ENCODE measurements around the gene ADARB1. TPM values are rescaled to one million over a fixed set of nuclear protein-coding genes. Genes with fewer than 3 reads are reported as not detected.

The ADARB1 gene
- total RNA-seq, 1 experiment from 2014 or later = 12.1 TPM

- POLR2A ChIA-PET (ENCODE audit: unreplicated experiment) = no interaction called here
- Histone ChIP-seq H3K4me3 (no peak overlapping the region), H2AFZ (no peak overlapping the region), H4K20me1 (ENCODE audit: insufficient read depth) (no peaks in the 10 kb centered on the region), H3K79me2 (ENCODE audit: low read depth) (no peaks in the 10 kb centered on the region), H3K36me3 (ENCODE audit: low read depth) (no peaks in the 10 kb centered on the region), H3K27me3 (ENCODE audit: insufficient read depth, low read depth) (no peaks in the 10 kb centered on the region), H3K9me3 (ENCODE audit: insufficient read depth, low read depth) (no peaks in the 10 kb centered on the region), H3K4me2 (no peak overlapping the region), H3K4me1 (replicated peaks; ENCODE audit: insufficient read depth) (no peaks in the 10 kb centered on the region), H3K9me2 (ENCODE audit: insufficient read depth) (no peaks in the 10 kb centered on the region), H3K27ac (no peak overlapping the region), H3F3A (ENCODE audit: insufficient read depth, low read depth) (no peaks in the 10 kb centered on the region)
- intact Hi-C loops (cut with micrococcal nuclease; ENCODE audit: unreplicated experiment) = no loop called here
- no peak for TF ChIP-seq EZH2 (IDR thresholded peaks at IDR 0.05; ENCODE audit: low read depth)
- no peak for TF ChIP-seq CTCF (conservative IDR thresholded peaks at IDR 0.05)
- CTCF ChIA-PET = no interaction called here
- no peak for DNase-seq
- no TSS peak for BruUV-seq (replicated peaks)
Measured at GRCh38 chr21:45112371-45112770, 38.0 kb downstream of the ADARB1 start.

GRCh38 chr21:45113543-45113942 lies 39.2 kb downstream of the ADARB1 start:
- Histone ChIP-seq H2AFZ (no peak overlapping the region), H3K79me2 (ENCODE audit: low read depth) (no peaks in the 10 kb centered on the region), H3K36me3 (ENCODE audit: low read depth) (no peaks in the 10 kb centered on the region), H3K9me2 (ENCODE audit: insufficient read depth) (no peaks in the 10 kb centered on the region), H3K27ac (no peak overlapping the region), H3K4me3 (no peak overlapping the region), H4K20me1 (ENCODE audit: insufficient read depth) (no peaks in the 10 kb centered on the region), H3K4me2 (no peak overlapping the region), H3K27me3 (ENCODE audit: insufficient read depth, low read depth) (no peaks in the 10 kb centered on the region), H3F3A (ENCODE audit: insufficient read depth, low read depth) (no peaks in the 10 kb centered on the region), H3K4me1 (replicated peaks; ENCODE audit: insufficient read depth) (no peaks in the 10 kb centered on the region), H3K9me3 (ENCODE audit: insufficient read depth, low read depth) (no peaks in the 10 kb centered on the region)
- ChIA-PET CTCF (no interaction called here), POLR2A (ENCODE audit: unreplicated experiment) (interaction anchor here (0.6 kb wide), 1 partner anchor 112 kb away, joined by 3 read pairs; no protein-coding TSS in a partner anchor)
- BruUV-seq (replicated peaks) = no TSS peak
- DNase-seq = no peak
- intact Hi-C loops (cut with micrococcal nuclease; ENCODE audit: unreplicated experiment) = no loop called here
- TF ChIP-seq EZH2 (IDR thresholded peaks at IDR 0.05; ENCODE audit: low read depth) (no peak), CTCF (conservative IDR thresholded peaks at IDR 0.05) (no peak)

- Histone ChIP-seq H3F3A (ENCODE audit: insufficient read depth, low read depth) (no peaks in the 10 kb centered on the region), H3K9me3 (ENCODE audit: insufficient read depth, low read depth) (no peaks in the 10 kb centered on the region), H4K20me1 (ENCODE audit: insufficient read depth) (no peaks in the 10 kb centered on the region), H3K4me2 (no peak overlapping the region), H3K27ac (no peak overlapping the region), H3K27me3 (ENCODE audit: insufficient read depth, low read depth) (no peaks in the 10 kb centered on the region), H3K36me3 (ENCODE audit: low read depth) (no peaks in the 10 kb centered on the region), H3K4me1 (replicated peaks; ENCODE audit: insufficient read depth) (no peaks in the 10 kb centered on the region), H3K4me3 (no peak overlapping the region), H2AFZ (no peak overlapping the region), H3K9me2 (ENCODE audit: insufficient read depth) (no peaks in the 10 kb centered on the region), H3K79me2 (ENCODE audit: low read depth) (no peaks in the 10 kb centered on the region)
- DNase-seq = no peak
- TF ChIP-seq CTCF (conservative IDR thresholded peaks at IDR 0.05) = no peak
- BruUV-seq (replicated peaks) = no TSS peak
- CTCF ChIA-PET = no interaction called here
- intact Hi-C loops (cut with micrococcal nuclease; ENCODE audit: unreplicated experiment) = no loop called here
- POLR2A ChIA-PET (ENCODE audit: unreplicated experiment) = no interaction called here
Measured at GRCh38 chr21:45114072-45114471, 39.7 kb downstream of the ADARB1 start.
